RWPE1 (cell line): ENCODE data around the gene DEPDC5.

ENCODE experiments used
- CTCF ChIA-PET: fragments of 350-600 bp; sonication (Branson Sonifier 250); formaldehyde crosslinking; extraction: SDS; loops from one replicate; lab custom pipeline; 2021; lab: Yijun Ruan, JAX
- POLR2A ChIA-PET: fragments of 400-600 bp; formaldehyde crosslinking; extraction: SDS; loops from one replicate; lab custom pipeline; 2020; ENCODE audit warnings: antibody characterized with exemption; ENCODE audit not compliant: low non-redundant PET; lab: Yijun Ruan, JAX
- DNase-seq: peaks from one replicate; pipeline ENCODE4 v3.0.0; 2012; ENCODE audit warnings: low spot score
- H3K27ac ChIP-seq: fragments of 450-650 bp; 2 replicates; pipeline ENCODE4 v1.5.1; 2017
- TF ChIP-seq, protein P1 (sequence below): fragments of 450-650 bp; conservative IDR thresholded peaks from 2 replicates; pipeline ENCODE4 v1.5.1; 2017; ENCODE audit warnings: low read depth, mild to moderate bottlenecking

DEPDC5 gene

DNA sequence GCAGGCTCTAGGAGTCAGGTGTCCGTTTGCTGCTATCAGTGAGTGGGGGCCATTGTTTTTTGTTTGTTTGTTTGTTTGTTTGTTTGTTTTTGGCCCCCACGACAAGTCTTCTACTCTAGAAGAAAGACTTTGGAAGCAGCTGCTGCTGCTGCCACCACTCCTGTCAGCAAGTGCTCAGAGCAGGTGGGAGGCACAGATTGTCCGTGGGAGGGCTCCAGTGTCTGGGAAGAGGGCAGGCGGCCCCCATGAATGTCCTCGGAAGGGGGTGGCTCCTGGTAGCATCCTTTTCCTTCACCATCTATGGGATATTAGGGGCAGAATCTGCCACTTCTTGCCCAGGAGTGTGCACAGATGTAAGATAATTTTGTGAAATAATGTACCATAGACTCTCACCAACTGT, 152.8 kb downstream of the DEPDC5 start:
- no peak for DNase-seq
- ChIA-PET POLR2A (no interaction called here), CTCF (no interaction called here)
- H3K27ac ChIP-seq, result no peak overlapping the region
- TF ChIP-seq, protein P1, sequence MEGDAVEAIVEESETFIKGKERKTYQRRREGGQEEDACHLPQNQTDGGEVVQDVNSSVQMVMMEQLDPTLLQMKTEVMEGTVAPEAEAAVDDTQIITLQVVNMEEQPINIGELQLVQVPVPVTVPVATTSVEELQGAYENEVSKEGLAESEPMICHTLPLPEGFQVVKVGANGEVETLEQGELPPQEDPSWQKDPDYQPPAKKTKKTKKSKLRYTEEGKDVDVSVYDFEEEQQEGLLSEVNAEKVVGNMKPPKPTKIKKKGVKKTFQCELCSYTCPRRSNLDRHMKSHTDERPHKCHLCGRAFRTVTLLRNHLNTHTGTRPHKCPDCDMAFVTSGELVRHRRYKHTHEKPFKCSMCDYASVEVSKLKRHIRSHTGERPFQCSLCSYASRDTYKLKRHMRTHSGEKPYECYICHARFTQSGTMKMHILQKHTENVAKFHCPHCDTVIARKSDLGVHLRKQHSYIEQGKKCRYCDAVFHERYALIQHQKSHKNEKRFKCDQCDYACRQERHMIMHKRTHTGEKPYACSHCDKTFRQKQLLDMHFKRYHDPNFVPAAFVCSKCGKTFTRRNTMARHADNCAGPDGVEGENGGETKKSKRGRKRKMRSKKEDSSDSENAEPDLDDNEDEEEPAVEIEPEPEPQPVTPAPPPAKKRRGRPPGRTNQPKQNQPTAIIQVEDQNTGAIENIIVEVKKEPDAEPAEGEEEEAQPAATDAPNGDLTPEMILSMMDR, result no peak

DNA sequence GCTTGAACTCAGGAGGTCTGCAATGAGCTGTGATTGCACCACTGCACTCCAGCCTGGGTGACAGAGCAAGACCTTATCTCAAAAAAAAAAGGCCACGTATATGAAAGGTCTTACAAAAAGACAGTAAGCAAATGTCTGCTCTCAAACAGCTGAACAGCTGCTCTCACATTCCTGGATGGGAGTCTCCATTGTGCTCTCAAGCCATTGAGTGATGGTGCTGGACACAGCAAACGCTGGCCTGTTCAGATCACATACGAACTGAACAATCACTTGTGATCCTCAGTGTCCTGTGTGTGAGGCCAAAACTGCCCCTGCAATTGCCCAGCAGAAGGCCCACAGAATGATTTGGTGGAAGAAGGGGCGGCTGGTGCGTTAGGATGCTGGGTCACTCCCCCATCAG, 156.2 kb downstream of the DEPDC5 start:
- CTCF ChIA-PET, result no interaction called here

DNA sequence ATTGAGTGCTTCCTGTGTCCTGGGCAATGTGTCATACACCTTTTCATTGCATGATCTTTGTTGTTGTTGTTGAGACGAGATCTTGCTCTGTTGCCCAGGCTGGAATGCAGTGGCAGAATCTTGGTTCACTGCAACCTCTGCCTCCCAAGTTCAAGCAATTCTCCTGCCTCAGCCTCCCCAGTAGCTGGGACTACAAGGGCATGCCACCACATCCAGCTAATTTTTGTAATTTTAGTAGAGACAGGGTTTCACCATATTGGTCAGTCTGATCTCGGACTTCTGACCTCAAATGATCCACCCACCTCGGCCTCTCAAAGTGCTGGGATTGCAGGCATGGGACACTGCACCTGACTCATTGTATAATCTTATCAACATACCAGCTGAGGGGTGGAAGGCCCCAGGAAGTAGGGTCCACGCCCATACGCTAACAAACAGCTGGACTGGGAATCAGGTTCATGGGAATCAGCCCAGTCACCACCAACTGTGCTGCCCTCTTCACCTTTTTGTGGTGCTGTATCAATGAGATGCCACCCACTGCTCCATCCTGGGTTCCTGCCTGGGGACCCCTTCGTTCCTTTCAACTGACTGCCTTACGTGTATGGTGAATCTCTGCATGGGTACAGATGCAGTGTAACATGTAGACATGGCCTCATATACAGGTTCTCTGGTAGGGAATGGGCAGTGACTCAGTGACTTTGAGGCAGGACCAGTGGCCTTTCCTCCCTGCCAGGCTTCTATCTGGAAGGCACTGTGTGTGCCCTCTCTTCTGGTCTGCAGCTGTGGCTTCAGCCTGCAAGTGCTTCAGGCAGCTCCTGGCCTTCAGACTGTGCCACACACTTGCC, 158.0 kb downstream of the DEPDC5 start:
- CTCF ChIA-PET, result no interaction called here

More for the DNA sequence above, 156.2 kb downstream of the DEPDC5 start:
- H3K27ac ChIP-seq, result no peak overlapping the region
- TF ChIP-seq, protein P1, result no peak
- DNase-seq, result no peak
- POLR2A ChIA-PET, result no interaction called here

DNA sequence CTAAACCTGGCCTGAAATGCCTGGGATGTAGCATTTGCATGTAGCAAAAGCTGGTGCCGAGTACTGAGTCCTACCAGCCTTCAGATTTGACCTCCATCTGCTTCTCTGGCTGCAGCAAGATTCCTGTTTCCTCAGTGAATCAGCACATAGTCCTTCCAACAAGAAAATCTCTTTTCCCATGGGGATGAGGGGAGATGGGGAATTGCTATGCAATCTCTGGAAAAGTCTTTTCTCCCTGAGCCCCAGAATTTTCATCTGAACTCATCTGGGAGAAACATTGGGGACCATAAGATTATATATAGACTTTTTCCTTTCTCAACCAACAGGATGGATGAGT, 158.6 kb downstream of the DEPDC5 start:
- TF ChIP-seq, protein P1, result no peak
- ChIA-PET POLR2A (no interaction called here), CTCF (no interaction called here)
- H3K27ac ChIP-seq, result no peak overlapping the region
- no peak for DNase-seq

More for the DNA sequence above, 158.0 kb downstream of the DEPDC5 start:
- H3K27ac ChIP-seq, result no peak overlapping the region
- TF ChIP-seq, protein P1, result no peak
- POLR2A ChIA-PET, result no interaction called here
- no peak for DNase-seq

DNA sequence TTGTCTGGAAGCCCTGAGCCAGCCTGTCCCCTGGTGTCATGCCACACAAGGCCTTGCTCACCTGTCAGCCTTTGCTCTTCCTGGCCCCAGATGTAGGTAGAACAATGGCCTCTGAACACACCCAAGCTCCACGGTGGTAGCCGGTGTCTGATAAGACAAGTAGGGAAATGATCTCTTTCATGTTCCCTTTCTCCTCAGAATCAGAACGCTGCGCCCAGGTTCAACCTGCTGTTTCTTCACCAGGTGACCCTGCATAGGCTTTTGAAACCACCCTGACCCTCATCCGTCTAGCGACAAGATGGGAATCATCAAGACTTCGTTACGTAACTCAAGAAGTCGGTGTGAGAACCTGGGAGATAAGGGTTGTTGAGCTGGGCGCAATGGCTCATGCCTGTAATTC, 161.8 kb downstream of the DEPDC5 start:
- H3K27ac ChIP-seq, result no peak overlapping the region
- no peak for DNase-seq
- TF ChIP-seq, protein P1, result no peak
- POLR2A ChIA-PET, result no interaction called here
- CTCF ChIA-PET, result no interaction called here

DNA sequence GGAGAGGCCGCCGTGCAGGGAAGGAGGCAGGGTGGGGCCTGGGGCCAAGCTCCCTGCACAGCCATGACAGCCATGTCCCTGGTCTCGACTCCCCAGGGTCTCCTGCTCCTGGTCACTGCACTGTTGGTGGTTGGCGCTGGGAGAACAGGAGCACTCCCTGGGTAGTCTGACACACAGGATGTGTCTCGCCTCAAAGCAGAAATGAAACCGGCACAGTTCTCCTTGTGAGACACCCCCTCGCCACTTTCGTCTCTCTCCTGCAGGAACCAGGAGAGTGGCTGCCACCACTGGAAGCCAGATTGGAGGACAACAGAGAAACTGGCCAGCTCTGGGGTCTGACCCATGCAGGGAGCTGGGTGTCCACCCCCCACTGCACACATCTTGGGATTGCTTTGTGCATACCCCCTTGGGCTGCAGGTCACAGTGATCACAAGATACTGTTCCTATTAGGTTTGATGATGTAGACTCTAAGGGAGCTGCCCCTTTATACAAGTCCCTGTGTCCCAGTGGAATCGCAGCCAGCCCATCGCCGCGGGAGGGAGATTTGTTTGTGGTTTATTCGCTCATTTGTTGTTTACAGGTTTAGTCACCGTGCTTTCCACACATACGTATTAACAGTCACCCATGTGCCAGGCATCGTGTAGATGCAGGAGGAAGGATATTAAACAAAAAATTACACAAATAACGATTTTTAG, 163.6 kb downstream of the DEPDC5 start:
- POLR2A ChIA-PET, result no interaction called here
- no peak overlapping the region for H3K27ac ChIP-seq
- CTCF ChIA-PET, result no interaction called here
- DNase-seq, result no peak
- TF ChIP-seq, protein P1, result no peak
